Activated T-cell treated with anti-CD3 and anti-CD28 coated beads, Interleukin-2, amount 50 U/mL, for 48 hours (primary cell): ENCODE measurements around the gene SPRY1.
A peak's percentile ranks its signal among the peaks of the same experiment; 100 is the strongest.

ENCODE experiments used
- DNase-seq, 2 experiments: peaks; one replicate each; pipeline ENCODE4 v3.0.0-alpha.2; 2020

Gene SPRY1

DNA sequence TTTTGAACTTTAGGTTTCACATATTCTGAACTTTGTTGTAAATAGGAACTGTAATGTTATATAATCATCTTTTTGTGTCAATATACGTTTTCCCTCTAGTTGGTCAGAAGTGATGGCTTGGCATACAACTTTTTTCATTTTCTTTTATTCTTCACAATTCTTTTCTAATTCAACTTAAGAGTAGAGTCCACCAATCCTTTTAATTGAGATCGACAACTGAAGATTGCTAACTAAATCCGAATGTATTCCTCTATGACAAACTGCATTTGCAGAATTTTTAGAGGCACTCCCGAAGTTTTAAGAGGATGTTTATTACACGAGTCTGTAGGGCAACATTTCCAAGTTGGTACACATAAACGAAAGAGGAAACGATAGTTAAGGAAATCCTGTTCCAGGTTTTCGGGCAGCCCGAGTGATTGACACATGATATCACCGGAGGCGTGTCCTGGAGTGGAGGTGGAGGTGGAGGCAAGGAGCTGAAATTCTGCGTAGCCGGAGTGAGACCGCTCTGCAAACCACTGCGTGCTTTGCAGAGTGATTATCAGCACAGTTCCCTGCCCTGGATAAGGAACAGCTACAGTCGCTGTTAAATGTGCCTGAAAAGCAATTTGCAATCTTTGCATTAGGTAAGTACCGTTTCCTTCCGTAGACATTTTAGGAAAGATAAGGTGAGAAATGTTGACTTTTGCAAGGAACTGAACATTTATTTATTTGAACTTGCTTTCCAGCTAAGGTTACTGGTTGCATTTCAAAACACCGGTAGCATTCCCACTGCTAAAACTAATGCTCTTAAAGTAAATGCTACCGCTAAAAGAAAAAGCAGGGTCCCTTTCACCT lies at the start of gene SPRY1:
TSS of gene SPRY1 (plus strand) at position 489 of the 837 bp plus-strand sequence. CDS start 4,797 bp downstream, outside the sequence.
- DNase-seq, result peak; percentile 83 to 85

DNA sequence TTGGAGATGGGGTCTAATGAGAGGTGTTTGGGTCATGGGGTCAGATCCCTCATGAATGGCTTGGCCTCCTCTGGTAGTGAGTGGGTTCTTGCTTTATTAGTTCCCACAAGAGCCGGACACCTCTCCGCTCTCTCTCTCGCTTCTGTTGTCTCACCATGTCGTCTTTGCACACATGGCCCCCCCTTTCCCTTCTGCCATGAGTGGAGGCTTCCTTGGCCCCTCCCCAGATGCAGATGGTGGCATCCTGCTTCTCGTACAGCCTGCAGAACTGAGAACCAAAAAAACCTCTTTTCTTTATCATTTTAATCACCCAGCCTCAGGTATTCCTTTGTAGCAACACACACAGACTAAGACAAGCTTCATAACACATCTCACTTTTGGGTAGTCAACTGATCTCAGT lies 49.6 kb upstream of the SPRY1 start:
- no peak for DNase-seq

GRCh38 chr4:123348946-123349345 lies 47.6 kb upstream of the SPRY1 start:
- DNase-seq, result no peak

GRCh38 chr4:123349421-123350190 lies 47.0 kb upstream of the SPRY1 start:
- DNase-seq, result no peak

- DNase-seq, result no peak
These were observed 46.4 kb upstream of the SPRY1 start for GRCh38 chr4:123350191-123350544.

GRCh38 chr4:123350726-123351125 lies 45.9 kb upstream of the SPRY1 start:
- DNase-seq, result no peak

GRCh38 chr4:123351713-123352112 lies 44.9 kb upstream of the SPRY1 start:
- no peak for DNase-seq

DNA sequence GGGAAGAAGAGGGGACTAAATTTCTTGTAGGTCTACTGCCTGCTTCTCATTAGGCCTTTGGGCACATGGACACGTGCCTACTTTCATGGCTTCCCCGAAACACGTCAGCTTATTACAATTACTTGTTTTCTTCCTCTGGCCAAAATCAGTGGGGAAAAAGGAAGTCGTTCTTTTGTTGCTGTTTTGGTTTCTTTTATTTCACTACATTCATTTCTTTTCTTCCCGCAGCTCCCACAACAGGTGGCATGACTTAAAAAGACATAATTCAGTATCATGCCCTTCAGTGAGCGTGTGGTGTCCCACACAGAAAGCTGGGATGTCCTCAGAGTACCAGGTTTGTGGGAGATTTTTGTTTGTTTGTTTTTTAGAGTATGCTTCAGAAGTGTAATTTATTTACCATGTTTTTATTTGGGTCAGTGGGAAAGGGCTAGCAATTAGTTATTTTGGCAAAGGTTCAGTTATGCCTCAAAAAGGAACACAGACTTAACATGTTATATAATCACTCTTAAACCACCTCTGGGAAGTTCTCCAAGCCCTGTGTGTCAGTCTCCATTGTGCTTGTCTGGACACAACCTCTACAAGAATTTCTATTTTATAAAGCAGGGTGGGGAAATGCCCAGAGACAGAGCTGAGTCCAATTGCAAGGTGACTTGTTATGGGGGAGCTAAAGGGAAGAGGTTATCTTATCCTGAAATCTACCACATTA lies 44.2 kb upstream of the SPRY1 start:
- no peak for DNase-seq

DNA sequence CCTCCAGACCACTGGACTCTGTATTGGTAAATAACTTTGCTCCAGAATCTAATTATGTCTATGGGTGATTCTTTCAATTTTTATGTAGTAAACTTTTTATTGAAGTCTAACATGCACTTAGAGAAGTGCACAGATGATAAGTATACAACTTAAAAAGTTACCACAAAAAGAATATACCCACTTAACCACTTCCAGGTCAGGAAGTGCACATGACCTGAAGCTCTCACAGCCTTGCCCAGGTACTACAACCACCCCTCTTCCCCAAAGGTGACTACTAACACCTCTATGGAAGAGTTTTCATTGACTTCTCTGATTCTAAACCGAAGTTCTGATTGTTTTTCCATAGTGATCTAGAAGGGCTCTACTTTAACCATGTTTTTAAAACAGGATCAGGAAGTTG lies 43.6 kb upstream of the SPRY1 start:
- DNase-seq, result no peak

GRCh38 chr4:123353656-123354055 lies 42.9 kb upstream of the SPRY1 start:
- DNase-seq, result no peak

DNA sequence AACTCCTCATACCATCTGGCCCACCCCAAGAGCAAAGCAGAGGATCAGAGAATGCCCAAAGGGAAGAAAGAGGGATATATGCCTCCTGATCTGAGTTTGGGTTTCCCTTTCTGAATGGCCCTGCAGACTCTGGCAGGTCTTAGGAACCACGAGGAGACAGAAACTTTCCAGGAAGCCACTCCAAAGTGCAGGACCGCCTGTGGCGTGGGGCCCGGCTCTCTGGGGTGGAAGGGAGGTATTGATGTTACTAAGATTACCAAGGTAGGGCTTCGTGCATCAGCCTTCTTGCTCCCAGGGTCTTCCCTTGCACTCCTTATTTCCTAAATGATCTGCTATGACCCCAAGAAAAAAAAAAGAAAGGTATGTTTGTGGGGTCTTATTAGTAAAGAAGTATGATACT lies 41.9 kb upstream of the SPRY1 start:
- DNase-seq, result no peak

DNA sequence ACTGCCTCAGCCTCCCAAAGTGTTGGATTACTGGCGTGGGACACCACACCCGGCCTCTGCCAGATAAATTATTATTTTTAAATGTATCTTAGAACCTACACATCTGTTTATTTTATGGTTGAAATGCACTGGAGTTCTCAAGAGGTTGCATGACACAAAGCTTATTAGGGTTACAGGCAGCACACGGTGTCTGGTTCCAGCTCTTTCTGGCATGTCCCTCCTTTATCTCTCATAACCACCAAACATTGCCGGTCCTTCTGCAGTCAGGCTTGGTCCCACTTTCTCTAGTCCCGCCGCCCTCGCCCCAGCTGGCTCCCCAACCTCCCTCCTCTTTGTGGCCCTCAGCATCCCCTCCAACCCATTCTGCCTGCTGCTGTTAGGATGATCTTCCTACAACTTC lies 39.7 kb upstream of the SPRY1 start:
- no peak for DNase-seq

- no peak for DNase-seq
These were observed 36.9 kb upstream of the SPRY1 start for GRCh38 chr4:123359449-123360315.

GRCh38 chr4:123361195-123361861 lies 35.3 kb upstream of the SPRY1 start:
- DNase-seq, result no peak

DNA sequence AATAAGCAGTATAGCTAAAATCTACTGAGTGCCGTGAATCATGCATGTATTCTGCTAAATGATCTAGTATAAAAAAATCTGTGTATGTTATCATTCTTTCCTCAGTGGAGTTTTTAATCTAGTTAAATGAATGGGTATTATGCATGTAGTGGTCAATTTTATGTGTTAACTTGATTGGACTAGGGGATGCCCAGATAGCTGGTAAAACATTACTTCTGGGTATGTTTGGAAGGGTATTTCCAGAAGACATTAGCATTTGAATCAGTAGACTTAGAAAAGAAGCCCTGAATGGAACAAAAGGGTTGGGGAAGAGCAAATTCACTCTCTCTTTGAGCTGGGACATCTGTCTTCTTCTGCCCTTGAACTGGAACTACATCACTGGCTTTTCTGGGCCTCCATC lies 34.5 kb upstream of the SPRY1 start:
- DNase-seq, result no peak

DNA sequence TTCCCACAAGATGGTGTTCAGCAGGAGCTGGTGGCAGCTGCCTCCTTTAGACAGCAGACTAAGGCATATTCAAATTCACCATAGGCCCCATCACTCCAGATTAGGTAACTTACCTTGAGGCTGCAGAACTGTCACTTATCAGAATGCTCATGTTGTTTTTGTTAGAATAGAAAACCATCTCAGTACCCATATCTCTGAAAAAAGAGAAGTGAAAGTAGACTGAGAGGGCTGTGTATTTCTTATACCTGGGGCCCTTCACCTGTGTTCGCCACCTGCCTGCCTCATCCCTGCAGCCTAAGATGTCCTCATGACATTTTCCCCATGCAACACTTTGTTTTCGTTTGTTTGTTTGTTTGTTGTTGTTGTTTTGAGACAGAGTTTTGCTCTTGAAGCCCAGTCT lies 32.9 kb upstream of the SPRY1 start:
- no peak for DNase-seq

DNA sequence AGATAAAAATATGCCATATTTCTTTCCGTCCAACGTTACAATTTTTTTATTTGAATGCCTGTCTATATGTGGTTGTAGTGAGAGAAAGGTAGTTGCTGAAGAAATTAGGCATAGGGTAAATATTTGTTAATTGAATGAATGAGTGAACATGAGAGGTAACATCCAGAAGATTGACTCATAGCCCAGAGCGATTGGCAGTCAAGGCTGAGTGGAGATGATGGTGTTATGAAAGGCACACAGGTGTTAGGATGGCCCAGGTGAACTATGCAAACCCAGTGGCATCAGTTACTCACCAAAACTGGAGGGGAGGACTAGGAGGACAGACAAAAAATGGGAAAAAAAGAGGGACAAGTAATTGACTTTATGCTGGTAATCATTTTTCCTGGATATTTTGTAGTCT lies 31.7 kb upstream of the SPRY1 start:
- no peak for DNase-seq

DNA sequence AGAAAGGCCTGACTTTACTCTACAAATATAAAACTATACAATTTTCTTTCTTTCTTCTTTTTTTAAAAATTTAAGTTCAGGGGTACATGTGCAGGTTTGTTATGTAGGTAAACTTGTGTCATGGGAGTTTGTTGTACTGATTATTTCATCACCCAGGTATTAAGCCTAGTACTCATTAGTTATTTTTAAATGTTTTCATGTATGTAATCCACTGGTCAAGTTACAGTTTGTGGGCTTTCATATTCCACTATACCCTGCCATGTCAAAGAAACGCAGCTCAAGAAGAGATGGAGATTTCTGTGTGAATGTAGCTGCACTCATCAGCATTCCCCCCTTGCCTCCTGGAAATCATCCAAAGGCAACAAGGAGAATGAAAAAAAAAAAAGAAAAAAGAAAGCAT lies 31.2 kb upstream of the SPRY1 start:
- DNase-seq, result no peak

- DNase-seq, result no peak
These were observed 30.3 kb upstream of the SPRY1 start for GRCh38 chr4:123366144-123366748.

DNA sequence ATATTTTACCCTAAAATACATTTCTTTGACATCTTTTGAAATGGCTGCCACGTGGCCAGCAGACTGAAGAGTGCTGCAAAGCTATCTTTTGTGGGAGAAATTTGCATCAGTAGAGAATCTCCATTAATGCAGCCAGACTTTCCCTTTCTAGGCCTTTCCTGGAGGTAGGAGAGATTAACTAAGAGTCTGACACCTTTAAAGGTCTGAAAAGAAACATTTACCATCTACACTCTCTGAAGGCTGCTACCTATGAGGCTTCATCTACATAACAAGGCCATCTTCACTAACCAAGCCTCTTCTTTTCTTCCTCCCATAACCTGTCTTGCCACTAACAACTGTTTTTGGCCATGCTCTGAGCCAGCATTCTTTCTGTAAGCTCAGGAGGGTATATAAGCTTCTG lies 17.8 kb upstream of the SPRY1 start:
- DNase-seq, result no peak

DNA sequence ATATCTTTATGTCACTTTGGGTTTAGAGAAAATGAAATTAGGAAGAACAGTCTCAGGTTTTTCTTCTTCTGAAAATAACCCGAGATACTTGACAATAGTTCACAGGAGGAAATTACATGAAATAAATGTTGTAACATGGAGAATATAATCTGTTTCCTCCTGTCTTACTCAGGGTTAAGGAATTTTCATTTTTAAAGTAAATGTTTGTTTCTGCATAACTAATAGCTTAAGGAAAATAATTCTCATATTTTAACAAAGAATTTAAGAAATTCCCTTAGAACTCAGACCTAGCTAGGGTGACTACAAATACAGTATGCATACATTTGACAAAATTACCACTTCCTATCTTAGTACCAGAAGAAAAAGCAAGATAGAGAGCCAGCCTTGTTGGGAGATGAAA lies 17.2 kb upstream of the SPRY1 start:
- DNase-seq, result no peak
